B cell (primary cell): ENCODE results near the gene RNFT2. TPM values are rescaled to one million over a fixed set of nuclear protein-coding genes. Genes with fewer than 3 reads are reported as not detected.
"Not testable (repeated sequence)": the region's sequence is repeated elsewhere in the genome, so short reads cannot be mapped to it uniquely, and the experiment has no call there.

ENCODE experiments used
- ATAC-seq: fragments of 200-7000 bp; cut with Tn5 transposase; one replicate; pipeline ENCODE4 v1.10.0; 2021; ENCODE audit warnings: low read depth, mild to moderate bottlenecking, moderate number of reproducible peaks, moderate library complexity
- CTCF ChIA-PET: fragments of 350-600 bp; sonication (Branson Sonifier 250); formaldehyde crosslinking; loops from one replicate; lab custom pipeline; 2021; ENCODE audit warnings: antibody characterized with exemption, inconsistent platforms; lab: Charles Lee
- POLR2A ChIA-PET: fragments of 350-600 bp; sonication (Branson Sonifier 250); formaldehyde crosslinking; loops from one replicate; lab custom pipeline; 2021; ENCODE audit warnings: antibody characterized with exemption; lab: Charles Lee
- DNase-seq: peaks from one replicate; pipeline ENCODE4 v3.0.0; 2013
- H2AFZ ChIP-seq: 2 replicates; pipeline ENCODE4 v1.6.1; 2012; ENCODE audit warnings: mild to moderate bottlenecking, low read depth, low read length; ENCODE audit not compliant: insufficient read depth, poor library complexity, severe bottlenecking
- H3K27ac ChIP-seq, 2 donors: 1 replicate in 1 of 2; 2 replicates in 1 of 2; pipeline ENCODE4 v1.5.1; 2012 to 2013; ENCODE audit warnings: low read length in 2 of 2, mild to moderate bottlenecking in 2 of 2, moderate library complexity in 1 of 2
- H3K27me3 ChIP-seq, 4 experiments: fragments of 200-600 bp in 1 of 4; sonication (generic) in 1 of 4; replicated peaks in 1 of 4; 1 replicate in 2 of 4; 2 replicates in 2 of 4; pipeline versions ENCODE4 v1.6.1 to v1.7.0; 2013 to 2016; ENCODE audit warnings: low read length in 3 of 4, mild to moderate bottlenecking in 2 of 4, mixed read lengths in 1 of 4, moderate library complexity in 1 of 4; ENCODE audit not compliant: insufficient read depth in 4 of 4, control insufficient read depth in 3 of 4; ENCODE audit errors: control extremely low read depth in 1 of 4
- H3K36me3 ChIP-seq, 2 experiments: replicated peaks in 1 of 2; 1 replicate in 1 of 2; 2 replicates in 1 of 2; pipeline versions ENCODE4 v1.6.1 to v1.7.1; 2013; ENCODE audit warnings: low read length in 1 of 2; ENCODE audit not compliant: insufficient read depth in 2 of 2, control insufficient read depth in 1 of 2; ENCODE audit errors: control extremely low read depth in 1 of 2, extremely low read depth in 1 of 2
- H3K4me1 ChIP-seq, 2 donors: fragments of 200-600 bp in 1 of 2; sonication (generic) in 1 of 2; 1 replicate in 1 of 2; 2 replicates in 1 of 2; pipeline versions ENCODE4 v1.5.1 to v1.6.1; 2013 to 2017; ENCODE audit warnings: low read length in 2 of 2; ENCODE audit not compliant: control insufficient read depth in 2 of 2, insufficient read depth in 2 of 2
- H3K4me2 ChIP-seq: replicated peaks from 2 replicates; pipeline ENCODE3; 2012; ENCODE audit warnings: mild to moderate bottlenecking, low read depth, low read length; ENCODE audit not compliant: poor library complexity, severe bottlenecking
- H3K4me3 ChIP-seq, 5 experiments: fragments of 200-600 bp in 1 of 5; sonication (generic) in 1 of 5; 1 replicate in 3 of 5; 2 replicates in 2 of 5; pipeline versions ENCODE4 v1.5.1 to v1.7.0; 2011 to 2016; ENCODE audit warnings: low read length in 4 of 5, mild to moderate bottlenecking in 4 of 5, low read depth in 2 of 5, control low read depth in 1 of 5, moderate library complexity in 1 of 5; ENCODE audit not compliant: insufficient read depth in 1 of 5; ENCODE audit errors: control extremely low read depth in 1 of 5, extremely low read depth in 1 of 5
- H3K79me2 ChIP-seq: fragments of 200-600 bp; sonication (generic); one replicate; pipeline ENCODE4 v1.6.0; 2016; ENCODE audit warnings: low read length; ENCODE audit not compliant: control insufficient read depth, insufficient read depth
- H3K9ac ChIP-seq: fragments of 200-600 bp; sonication (generic); 2 replicates; pipeline ENCODE4 v1.6.1; 2017; ENCODE audit warnings: mild to moderate bottlenecking, low read length, moderate library complexity
- H3K9me3 ChIP-seq, 3 donors: one replicate each; pipeline versions ENCODE4 v1.6.1 to v1.7.1; 2013; ENCODE audit warnings: low read length in 2 of 3; ENCODE audit not compliant: control insufficient read depth in 2 of 3, insufficient read depth in 1 of 3; ENCODE audit errors: control extremely low read depth in 1 of 3
- H4K20me1 ChIP-seq: 2 replicates; pipeline ENCODE4 v1.6.0; 2012; ENCODE audit warnings: mild to moderate bottlenecking, low read length; ENCODE audit not compliant: insufficient read depth, control insufficient read depth, poor library complexity, severe bottlenecking
- H3K27ac Mint-ChIP-seq: one replicate; pipeline ENCODE4 v1.8.0; 2021; ENCODE audit warnings: mixed read lengths
- H3K27me3 Mint-ChIP-seq: one replicate; pipeline ENCODE4 v1.8.0; 2021; ENCODE audit warnings: mixed read lengths
- H3K4me1 Mint-ChIP-seq: one replicate; pipeline ENCODE4 v1.8.0; 2021; ENCODE audit warnings: mixed read lengths
- H3K4me3 Mint-ChIP-seq: one replicate; pipeline ENCODE4 v1.8.0; 2021; ENCODE audit warnings: mixed read lengths
- H3K9me3 Mint-ChIP-seq: one replicate; pipeline ENCODE4 v1.8.0; 2022; ENCODE audit warnings: mixed read lengths; ENCODE audit not compliant: insufficient read depth
- EZH2 ChIP-seq: IDR thresholded peaks from 2 replicates; pipeline ENCODE4 v1.6.1; 2012; ENCODE audit warnings: borderline replicate concordance, low read depth, mild to moderate bottlenecking, moderate library complexity, low read length; ENCODE audit not compliant: insufficient read depth, poor library complexity, severe bottlenecking
- WGBS: methylation state at CpG from one replicate; pipeline ENCODE4 v1.1.5; 2013; ENCODE audit warnings: missing lambda C conversion rate; ENCODE audit not compliant: insufficient coverage; 5-methylcytosine and 5-hydroxymethylcytosine counted together
- intact Hi-C: fragments of 100-400 bp; cut with micrococcal nuclease; formaldehyde crosslinking; loops from one replicate; pipeline ENCODE4 v1.10.0; 2022
- polyA plus RNA-seq: library from polyadenylated mRNA; depleted of rRNA; stranded (reverse); fragments of >200 nt; gene quantifications from 2 replicates; pipeline ENCODE4 v1.2.3, GENCODE V29; 2012
- total RNA-seq, 2 donors: library from RNA; stranded (reverse); fragments of 120-200 nt in 1 of 2; gene quantifications; 1 replicate in 1 of 2; 2 replicates in 1 of 2; pipeline versions ENCODE4 v1.2.3 to v1.2.4, GENCODE V29; 2013 to 2022
- TF ChIP-seq, protein P1 (sequence below): fragments of 200-600 bp; IDR thresholded peaks from one replicate; pipeline ENCODE4 v1.8.0; 2022; ENCODE audit warnings: antibody characterized with exemption, mild to moderate bottlenecking

Gene RNFT2
- total and polyA plus RNA-seq, 2 donors (not counting 1 experiment from before 2014, with no cell fraction given), result 5.2 to 18.2 TPM

DNA sequence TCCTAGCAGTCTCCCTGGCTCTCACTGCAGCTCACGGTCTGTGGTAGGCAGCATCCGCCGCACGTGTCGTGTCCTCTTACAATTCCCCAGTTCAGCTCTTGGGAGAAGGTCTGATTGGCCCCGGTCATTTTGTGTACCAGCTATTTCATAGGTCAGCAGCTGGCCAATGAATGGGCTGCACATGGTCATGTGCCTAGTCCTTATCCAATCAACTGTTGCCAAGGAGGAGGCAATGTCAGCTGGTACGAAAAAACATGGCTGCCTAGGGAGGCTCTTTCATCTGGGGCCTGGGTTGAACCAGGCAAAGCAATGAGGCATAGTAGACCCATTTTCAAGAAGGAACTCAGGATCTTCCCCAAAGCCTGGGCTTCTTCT lies 46.1 kb downstream of the RNFT2 start:
- H3K27me3 ChIP-seq, result no peaks in the 10 kb centered on the region
- 98% methylated on average over 7 of the region's 7 CpGs for WGBS

DNA sequence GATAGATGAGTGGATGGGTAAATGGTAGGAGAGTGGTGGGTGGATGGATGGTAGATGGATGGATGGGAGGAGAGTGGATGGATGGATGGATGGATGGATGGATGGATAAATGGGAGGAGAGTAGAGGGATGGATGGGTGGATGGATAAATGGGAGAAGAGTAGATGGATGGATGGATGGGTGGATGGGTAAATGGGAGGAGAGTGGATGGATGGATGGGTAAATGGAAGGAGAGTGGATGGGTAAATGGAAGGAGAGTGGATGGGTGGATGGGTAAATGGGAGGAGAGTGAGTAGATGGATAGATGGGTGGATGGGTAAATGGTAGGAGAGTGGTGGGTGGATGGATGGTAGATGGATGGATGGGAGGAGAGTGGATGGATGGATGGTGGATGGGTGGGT lies 51.4 kb downstream of the RNFT2 start:
- H3K27ac Mint-ChIP-seq, H3K9me3 Mint-ChIP-seq, CTCF ChIA-PET, H3K27me3 Mint-ChIP-seq, H3K4me3 ChIP-seq, POLR2A ChIA-PET, H2AFZ ChIP-seq, H4K20me1 ChIP-seq, H3K4me2 ChIP-seq, H3K27ac ChIP-seq, H3K4me1 Mint-ChIP-seq, intact Hi-C loops, H3K79me2 ChIP-seq, H3K4me1 ChIP-seq, H3K4me3 Mint-ChIP-seq, ATAC-seq, H3K9me3 ChIP-seq, H3K27me3 ChIP-seq, DNase-seq, H3K36me3 ChIP-seq, H3K9ac ChIP-seq: not testable (repeated sequence)

More for the DNA sequence above, 46.1 kb downstream of the RNFT2 start:
- Histone ChIP-seq H4K20me1 (no peaks in the 10 kb centered on the region), H3K27ac (no peak overlapping the region), H2AFZ (no peak overlapping the region), H3K36me3 (peaks cover 0 to 10% of the 10 kb centered on the region in 2 experiments), H3K9ac (no peak overlapping the region), H3K9me3 (peaks cover 0 to 5% (median 0%) of the 10 kb centered on the region in 3 donors), H3K4me1 (peaks cover 0 to 4% of the 10 kb centered on the region in 2 donors), H3K4me2 (no peak overlapping the region), H3K4me3 (no peak overlapping the region), H3K79me2 (no peaks in the 10 kb centered on the region)
- intact Hi-C loops, result no loop called here
- no peaks in the 10 kb centered on the region for H3K27me3 Mint-ChIP-seq
- DNase-seq (no peak), ATAC-seq (no peak)
- H3K9me3 Mint-ChIP-seq, result no peaks in the 10 kb centered on the region
- ChIA-PET POLR2A (no interaction called here), CTCF (no interaction called here)
- no peak overlapping the region for H3K4me3 Mint-ChIP-seq
- TF ChIP-seq, protein P1, sequence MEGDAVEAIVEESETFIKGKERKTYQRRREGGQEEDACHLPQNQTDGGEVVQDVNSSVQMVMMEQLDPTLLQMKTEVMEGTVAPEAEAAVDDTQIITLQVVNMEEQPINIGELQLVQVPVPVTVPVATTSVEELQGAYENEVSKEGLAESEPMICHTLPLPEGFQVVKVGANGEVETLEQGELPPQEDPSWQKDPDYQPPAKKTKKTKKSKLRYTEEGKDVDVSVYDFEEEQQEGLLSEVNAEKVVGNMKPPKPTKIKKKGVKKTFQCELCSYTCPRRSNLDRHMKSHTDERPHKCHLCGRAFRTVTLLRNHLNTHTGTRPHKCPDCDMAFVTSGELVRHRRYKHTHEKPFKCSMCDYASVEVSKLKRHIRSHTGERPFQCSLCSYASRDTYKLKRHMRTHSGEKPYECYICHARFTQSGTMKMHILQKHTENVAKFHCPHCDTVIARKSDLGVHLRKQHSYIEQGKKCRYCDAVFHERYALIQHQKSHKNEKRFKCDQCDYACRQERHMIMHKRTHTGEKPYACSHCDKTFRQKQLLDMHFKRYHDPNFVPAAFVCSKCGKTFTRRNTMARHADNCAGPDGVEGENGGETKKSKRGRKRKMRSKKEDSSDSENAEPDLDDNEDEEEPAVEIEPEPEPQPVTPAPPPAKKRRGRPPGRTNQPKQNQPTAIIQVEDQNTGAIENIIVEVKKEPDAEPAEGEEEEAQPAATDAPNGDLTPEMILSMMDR, result no peak
- no peak for TF ChIP-seq EZH2
- H3K4me1 Mint-ChIP-seq, result no peaks in the 10 kb centered on the region
- peak overlapping the region; percentile 39 for H3K27ac Mint-ChIP-seq
